Right atrium auricular region (tissue), 2 donors: ENCODE measurements around the gene TMEM200A. TPM values are rescaled to one million over a fixed set of nuclear protein-coding genes. Genes with fewer than 3 reads are reported as not detected.

Experiments
- DNase-seq: peaks from one replicate; pipeline ENCODE4 v3.0.0-alpha.2; 2019; ENCODE audit warnings: low spot score
- H3K27ac ChIP-seq, 2 donors: fragments of 200-600 bp; sonication (generic); 1 replicate in 1 of 2; 2 replicates in 1 of 2; pipeline ENCODE4 v1.5.1; 2016 to 2019
- H3K27me3 ChIP-seq, 2 donors: fragments of 200-600 bp; sonication (generic); one replicate each; pipeline versions ENCODE4 v1.5.1 to v1.6.0; 2017 to 2019
- H3K36me3 ChIP-seq: fragments of 200-600 bp; sonication (generic); one replicate; pipeline ENCODE4 v1.5.1; 2016
- H3K4me1 ChIP-seq, 2 donors: fragments of 200-600 bp; sonication (generic); one replicate each; pipeline versions ENCODE4 v1.5.1 to v1.6.0; 2017 to 2019
- H3K4me3 ChIP-seq, 2 donors: fragments of 200-600 bp; sonication (generic); 1 replicate in 1 of 2; 2 replicates in 1 of 2; pipeline ENCODE4 v1.5.1; 2017 to 2019; ENCODE audit warnings: mild to moderate bottlenecking in 1 of 2, moderate library complexity in 1 of 2
- H3K9me3 ChIP-seq, 2 donors: fragments of 200-600 bp; sonication (generic); one replicate each; pipeline ENCODE4 v1.5.1; 2019
- CTCF ChIP-seq, 2 donors: fragments of 200-600 bp; sonication (generic); IDR thresholded peaks; one replicate each; pipeline ENCODE4 v1.5.1; 2019; ENCODE audit warnings: antibody characterized with exemption in 2 of 2
- total RNA-seq, 2 donors: library from RNA; depleted of rRNA; stranded (reverse); fragments of >200 nt; gene quantifications; one replicate each; pipeline ENCODE4 v1.1.0, GENCODE V29; 2016

TMEM200A gene
- total RNA-seq, 2 donors from 2014 or later = 0.63 TPM; not detected in 1

GRCh38 chr6:130459316-130459715 lies 93.5 kb downstream of the TMEM200A start:
- Histone ChIP-seq H3K9me3 (no peaks in the 10 kb centered on the region), H3K4me1 (no peaks in the 10 kb centered on the region), H3K36me3 (no peaks in the 10 kb centered on the region), H3K4me3 (no peak overlapping the region), H3K27ac (no peak overlapping the region), H3K27me3 (no peaks in the 10 kb centered on the region)
- TF ChIP-seq CTCF (IDR thresholded peaks at IDR 0.05) = no peak
- no peak for DNase-seq

- no peak for TF ChIP-seq CTCF (IDR thresholded peaks at IDR 0.05)
These were observed 95.1 kb downstream of the TMEM200A start for GRCh38 chr6:130460934-130461333.

DNA sequence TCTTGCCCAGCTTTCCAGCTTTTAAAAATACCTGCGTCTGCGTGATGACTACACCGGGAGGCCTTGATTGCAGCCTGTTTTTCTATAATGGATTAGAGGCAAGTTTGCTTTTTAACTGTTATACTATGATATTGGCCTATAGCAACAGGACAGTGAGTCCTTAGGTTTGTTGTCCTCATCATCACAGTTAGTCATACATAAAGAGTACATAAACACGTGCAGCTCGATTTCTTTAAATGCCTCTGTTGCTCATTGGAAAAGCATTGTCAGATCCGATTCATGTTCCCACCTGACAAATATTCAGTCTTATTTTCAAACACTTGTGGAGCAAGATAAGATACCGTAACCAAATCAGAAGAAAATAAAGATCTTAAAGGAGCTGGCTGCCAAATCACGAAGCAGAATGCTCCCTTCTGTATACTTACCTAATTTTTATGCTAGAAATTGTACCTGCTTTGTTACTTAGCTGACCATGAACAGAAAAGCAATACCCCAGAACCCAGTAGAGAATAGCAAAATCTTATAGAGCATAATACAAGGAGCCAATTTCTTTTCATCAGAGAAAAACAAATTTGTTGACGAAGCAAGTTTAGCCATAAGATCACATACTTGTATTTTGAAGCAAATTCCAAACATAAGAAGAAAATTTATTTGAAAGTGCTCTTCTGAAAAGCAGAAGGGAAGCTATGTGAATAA lies 100.4 kb downstream of the TMEM200A start:
- Histone ChIP-seq H3K36me3 (no peaks in the 10 kb centered on the region), H3K27ac (no peak overlapping the region), H3K27me3 (no peaks in the 10 kb centered on the region), H3K4me3 (no peak overlapping the region), H3K4me1 (no peaks in the 10 kb centered on the region), H3K9me3 (no peaks in the 10 kb centered on the region)
- DNase-seq = no peak
- TF ChIP-seq CTCF (IDR thresholded peaks at IDR 0.05) = no peak

More at GRCh38 chr6:130460934-130461333, 95.1 kb downstream of the TMEM200A start:
- Histone ChIP-seq H3K4me1 (no peaks in the 10 kb centered on the region), H3K36me3 (no peaks in the 10 kb centered on the region), H3K9me3 (no peaks in the 10 kb centered on the region), H3K27me3 (no peaks in the 10 kb centered on the region), H3K27ac (no peak overlapping the region), H3K4me3 (no peak overlapping the region)
- DNase-seq = no peak

DNA sequence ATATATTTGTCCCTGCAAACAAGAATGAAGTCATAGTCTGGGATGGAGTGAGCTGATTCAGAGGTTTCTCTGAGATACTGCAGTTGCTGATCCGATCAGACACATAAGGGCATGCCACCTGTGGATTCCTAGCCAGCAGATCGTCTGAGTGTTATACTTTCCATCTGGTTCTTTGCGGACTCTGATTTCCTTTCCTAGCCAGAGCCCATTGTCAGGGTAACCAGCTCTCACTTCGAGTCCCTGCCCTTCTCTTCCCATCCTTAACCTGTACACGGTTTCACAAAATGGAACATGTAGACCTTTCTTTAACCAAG lies 100.9 kb downstream of the TMEM200A start:
- TF ChIP-seq CTCF (IDR thresholded peaks at IDR 0.05) = no peak
- no peaks in the 10 kb centered on the region for H3K27me3 ChIP-seq
- no peaks in the 10 kb centered on the region for H3K9me3 ChIP-seq
- no peak for DNase-seq
- no peak overlapping the region for H3K4me3 ChIP-seq
- no peaks in the 10 kb centered on the region for H3K4me1 ChIP-seq
- H3K27ac ChIP-seq = no peak overlapping the region
- no peaks in the 10 kb centered on the region for H3K36me3 ChIP-seq

DNA sequence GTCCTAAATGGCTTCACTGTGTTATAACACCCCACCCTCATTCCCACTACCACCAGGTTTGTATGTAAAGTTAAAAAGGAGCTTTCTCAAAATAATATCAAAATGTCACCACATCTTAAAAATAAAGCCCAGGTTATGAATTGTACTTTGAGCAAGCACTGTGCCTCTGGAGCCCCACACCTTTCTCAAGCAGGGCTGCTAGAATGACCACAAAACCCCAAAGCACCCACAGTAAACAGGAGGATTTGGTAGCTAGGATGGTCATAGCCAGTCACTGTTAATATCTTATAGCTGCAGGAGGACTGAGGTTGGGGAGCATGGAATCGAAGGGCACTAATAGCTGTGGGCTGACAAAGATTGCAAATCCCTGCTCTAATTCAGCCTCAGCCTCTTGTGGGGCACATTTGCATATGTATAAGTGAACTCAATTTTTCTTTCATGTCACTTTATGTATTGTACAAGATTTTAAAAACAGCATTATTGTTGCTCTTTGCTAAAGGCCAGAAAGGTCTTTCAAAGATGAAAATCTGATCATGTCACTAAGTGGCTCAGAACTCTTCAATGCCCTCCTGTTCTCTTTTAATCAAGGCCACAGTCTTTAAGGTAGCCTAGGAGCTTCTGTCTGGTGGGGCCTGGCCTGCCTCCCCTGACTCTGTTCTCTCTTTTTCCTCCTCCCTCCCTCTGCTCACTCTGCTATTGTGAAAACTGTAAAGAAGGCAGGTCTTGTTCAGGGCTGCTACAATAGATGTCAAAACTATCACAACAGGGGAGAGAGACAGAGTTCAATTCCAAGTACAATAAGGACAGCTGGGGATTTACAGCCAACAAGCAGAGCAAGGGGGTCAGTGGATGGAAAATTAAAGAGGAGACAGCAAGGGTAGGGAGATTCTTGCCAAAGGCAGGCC lies 101.6 kb downstream of the TMEM200A start:
- no peaks in the 10 kb centered on the region for H3K36me3 ChIP-seq
- H3K27ac ChIP-seq = no peak overlapping the region
- no peak overlapping the region for H3K4me3 ChIP-seq
- no peak for DNase-seq
- peaks cover 0 to 1% of the 10 kb centered on the region in 2 donors for H3K9me3 ChIP-seq
- H3K27me3 ChIP-seq = no peaks in the 10 kb centered on the region
- no peaks in the 10 kb centered on the region for H3K4me1 ChIP-seq
- no peak for TF ChIP-seq CTCF (IDR thresholded peaks at IDR 0.05)
